Lung (tissue), 12 donors: Measurements from ENCODE around the gene CTSC. TPM values are rescaled to one million over a fixed set of nuclear protein-coding genes. Genes with fewer than 3 reads are reported as not detected.

Experiments
- ATAC-seq: fragments of 200-7000 bp; cut with Tn5 transposase; one replicate; pipeline ENCODE4 v1.9.1; 2020; ENCODE audit warnings: moderate number of reproducible peaks; ENCODE audit not compliant: insufficient read depth, low FRiP score
- DNase-seq, 3 donors: peaks; one replicate each; pipeline ENCODE4 v3.0.0-alpha.2; 2013 to 2017
- H3K27ac ChIP-seq, 2 donors: one replicate each; pipeline ENCODE4 v1.5.1; 2013; ENCODE audit warnings: mild to moderate bottlenecking in 2 of 2, moderate library complexity in 2 of 2, control low read depth in 1 of 2, inconsistent platforms in 1 of 2, low read depth in 1 of 2, low read length in 1 of 2
- H3K27me3 ChIP-seq, 3 donors: one replicate each; pipeline ENCODE4 v1.5.1; 2013; ENCODE audit warnings: low read length in 2 of 3; ENCODE audit not compliant: control insufficient read depth in 3 of 3, insufficient read depth in 3 of 3
- H3K36me3 ChIP-seq, 4 donors: one replicate each; pipeline ENCODE4 v1.5.1; 2013; ENCODE audit warnings: low read length in 4 of 4, mild to moderate bottlenecking in 1 of 4, moderate library complexity in 1 of 4; ENCODE audit not compliant: control insufficient read depth in 4 of 4, insufficient read depth in 4 of 4
- H3K4me1 ChIP-seq, 5 donors: one replicate each; pipeline ENCODE4 v1.5.1; 2013; ENCODE audit warnings: low read length in 5 of 5, mild to moderate bottlenecking in 2 of 5, moderate library complexity in 1 of 5; ENCODE audit not compliant: control insufficient read depth in 5 of 5, insufficient read depth in 5 of 5
- H3K4me3 ChIP-seq: one replicate; pipeline ENCODE4 v1.5.1; 2013; ENCODE audit warnings: mild to moderate bottlenecking, control low read depth, moderate library complexity
- H3K9ac ChIP-seq, 2 donors: one replicate each; pipeline ENCODE4 v1.5.1; 2013; ENCODE audit warnings: low read length in 2 of 2, control low read depth in 1 of 2; ENCODE audit not compliant: insufficient read depth in 1 of 2
- H3K9me3 ChIP-seq, 4 donors: one replicate each; pipeline ENCODE4 v1.5.1; 2013; ENCODE audit warnings: low read length in 3 of 4, mild to moderate bottlenecking in 1 of 4, moderate library complexity in 1 of 4; ENCODE audit not compliant: control insufficient read depth in 4 of 4, insufficient read depth in 3 of 4
- WGBS, 2 donors: extraction: QIAGEN DNeasy Blood & Tissue Kit; methylation state at CpG; one replicate each; pipeline ENCODE4 v1.1.7; 2013; 5-methylcytosine and 5-hydroxymethylcytosine counted together
- polyA plus RNA-seq, 2 donors: library from polyadenylated mRNA; stranded (reverse); fragments of 200-250 nt; gene quantifications; one replicate each; pipeline ENCODE4 v1.2.1, GENCODE V29; 2013
- total RNA-seq, 2 donors: library from RNA; depleted of rRNA in 1 of 2; stranded (reverse); fragments of >200 nt in 1 of 2; gene quantifications; one replicate each; pipeline ENCODE4 v1.2.1, GENCODE V29; 2014 to 2021
- TF ChIP-seq, protein P1 (sequence below): IDR thresholded peaks from 2 replicates; pipeline ENCODE4 v1.5.1; 2012; ENCODE audit warnings: mild to moderate bottlenecking; ENCODE audit errors: control extremely low read depth, extremely low read depth
- donor health status: control.
- donor health status: control.
- donor health status: Bipolar disorder and iron deficiency.
- donor health status: healthy.
- donor health status: DM: yes; HTN: yes; CAD: no.

Gene CTSC
- total and polyA plus RNA-seq, 4 donors, result 87.1 to 363 (median 221) TPM

DNA sequence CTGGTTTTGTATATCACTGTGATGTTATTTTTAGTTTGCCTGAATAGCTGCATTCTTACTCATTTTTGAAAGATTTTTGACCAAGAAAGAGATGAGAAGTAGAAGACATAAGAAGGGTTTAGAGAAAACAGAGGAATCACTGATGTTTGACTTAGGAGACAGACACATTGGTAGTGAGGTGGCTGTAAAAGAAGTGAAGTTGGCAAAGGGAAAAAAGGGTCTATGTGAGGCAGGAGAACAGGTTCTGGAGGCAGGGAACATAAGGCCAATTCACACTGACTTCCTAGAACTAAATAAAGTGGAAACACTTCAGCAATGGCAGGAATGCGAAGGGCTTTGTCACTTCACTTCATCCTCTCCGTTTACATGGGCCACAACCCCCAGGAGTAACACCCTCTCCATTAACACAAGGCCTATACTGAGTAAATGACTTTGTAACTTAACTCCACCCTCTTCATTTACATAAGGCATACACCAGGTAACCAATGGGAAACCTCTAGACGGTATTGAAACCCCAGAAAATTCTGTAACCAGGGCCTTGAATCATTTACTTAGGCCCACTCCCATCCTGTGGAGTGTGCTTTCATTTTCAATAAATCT, 36.5 kb downstream of the CTSC start:
- peak; percentile 55 to 78 (median 56) for DNase-seq
- Histone ChIP-seq H3K9ac (no peak overlapping the region), H3K9me3 (no peaks in the 10 kb centered on the region), H3K4me3 (no peak overlapping the region), H3K27me3 (no peaks in the 10 kb centered on the region), H3K4me1 (peaks cover 0 to 25% (median 10%) of the 10 kb centered on the region in 5 donors), H3K36me3 (peaks cover 0 to 17% (median 6%) of the 10 kb centered on the region in 4 donors), H3K27ac (peak overlapping the region in 1 of 2 donors; percentile 71)
- TF ChIP-seq, protein P1, sequence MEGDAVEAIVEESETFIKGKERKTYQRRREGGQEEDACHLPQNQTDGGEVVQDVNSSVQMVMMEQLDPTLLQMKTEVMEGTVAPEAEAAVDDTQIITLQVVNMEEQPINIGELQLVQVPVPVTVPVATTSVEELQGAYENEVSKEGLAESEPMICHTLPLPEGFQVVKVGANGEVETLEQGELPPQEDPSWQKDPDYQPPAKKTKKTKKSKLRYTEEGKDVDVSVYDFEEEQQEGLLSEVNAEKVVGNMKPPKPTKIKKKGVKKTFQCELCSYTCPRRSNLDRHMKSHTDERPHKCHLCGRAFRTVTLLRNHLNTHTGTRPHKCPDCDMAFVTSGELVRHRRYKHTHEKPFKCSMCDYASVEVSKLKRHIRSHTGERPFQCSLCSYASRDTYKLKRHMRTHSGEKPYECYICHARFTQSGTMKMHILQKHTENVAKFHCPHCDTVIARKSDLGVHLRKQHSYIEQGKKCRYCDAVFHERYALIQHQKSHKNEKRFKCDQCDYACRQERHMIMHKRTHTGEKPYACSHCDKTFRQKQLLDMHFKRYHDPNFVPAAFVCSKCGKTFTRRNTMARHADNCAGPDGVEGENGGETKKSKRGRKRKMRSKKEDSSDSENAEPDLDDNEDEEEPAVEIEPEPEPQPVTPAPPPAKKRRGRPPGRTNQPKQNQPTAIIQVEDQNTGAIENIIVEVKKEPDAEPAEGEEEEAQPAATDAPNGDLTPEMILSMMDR, result no peak
- WGBS, 2 donors, result 66 to 88% methylated on average over 3 of the region's 3 CpGs
- ATAC-seq, result peak; percentile 75

DNA sequence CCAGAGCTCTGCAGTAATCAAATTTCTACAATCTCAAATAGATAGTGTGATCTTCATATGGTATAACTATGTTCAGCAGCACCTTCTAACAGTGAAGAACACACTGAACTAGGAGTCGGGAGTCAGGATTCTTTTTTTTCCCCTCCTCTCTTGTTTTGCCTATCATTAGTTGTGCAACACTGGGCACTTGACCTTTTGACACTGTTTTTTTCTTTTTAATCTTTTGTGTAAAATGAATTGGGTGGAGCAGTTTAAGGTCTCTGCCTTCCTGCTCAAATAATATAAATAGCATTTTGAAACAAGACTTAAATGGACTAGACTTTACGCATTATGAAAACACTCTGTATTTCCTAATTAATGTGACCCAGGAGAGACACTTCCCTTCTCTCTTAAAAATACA, 39.7 kb downstream of the CTSC start:
- ATAC-seq, result no peak
- H3K4me1 ChIP-seq, result peaks cover 0 to 25% (median 15%) of the 10 kb centered on the region in 5 donors
- 32 to 59% methylated on average over 2 of the region's 2 CpGs for WGBS, 2 donors
- no peaks in the 10 kb centered on the region for H3K27me3 ChIP-seq
- DNase-seq, result peak in 1 of 3 donors; percentile 56
- H3K9me3 ChIP-seq, result no peaks in the 10 kb centered on the region
- peaks cover 0 to 10% (median 1%) of the 10 kb centered on the region in 4 donors for H3K36me3 ChIP-seq
- H3K4me3 ChIP-seq, result no peak overlapping the region
- TF ChIP-seq, protein P1, result no peak
- H3K9ac ChIP-seq, result no peak overlapping the region
- H3K27ac ChIP-seq, result no peak overlapping the region

DNA sequence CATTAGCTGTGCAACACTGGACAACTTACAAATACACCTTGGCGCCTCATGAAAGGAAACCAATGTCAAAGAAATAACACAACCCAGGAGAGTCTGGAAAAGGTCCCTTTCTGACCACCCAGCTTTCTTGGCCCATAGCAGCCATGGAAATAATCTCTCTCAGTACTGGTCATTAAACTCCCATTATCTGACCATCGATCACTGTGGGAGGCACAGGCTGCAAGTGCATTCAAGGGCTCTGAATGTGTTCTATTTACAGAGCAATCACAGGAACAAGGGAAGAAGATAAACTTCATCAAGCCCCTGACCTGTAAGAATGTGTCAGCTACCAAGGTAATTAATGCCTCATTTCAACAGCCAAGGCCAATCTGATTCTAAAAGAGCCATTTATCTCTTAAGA, 40.1 kb downstream of the CTSC start:
- no peak overlapping the region for H3K9ac ChIP-seq
- H3K4me3 ChIP-seq, result no peak overlapping the region
- no peak overlapping the region for H3K27ac ChIP-seq
- TF ChIP-seq, protein P1, result no peak
- DNase-seq, result peak; percentile 40 to 78 (median 77)
- 47 to 64% methylated on average over 2 of the region's 2 CpGs for WGBS, 2 donors
- no peaks in the 10 kb centered on the region for H3K9me3 ChIP-seq
- peaks cover 0 to 10% (median 1%) of the 10 kb centered on the region in 4 donors for H3K36me3 ChIP-seq
- no peak for ATAC-seq
- peaks cover 0 to 30% (median 18%) of the 10 kb centered on the region in 5 donors for H3K4me1 ChIP-seq
- H3K27me3 ChIP-seq, result no peaks in the 10 kb centered on the region
